ENCODE results near the gene PRKAG2. TPM values are rescaled to one million over a fixed set of nuclear protein-coding genes. Genes with fewer than 3 reads are reported as not detected.
A peak's percentile ranks its signal among the peaks of the same experiment; 100 is the strongest.

The PRKAG2 gene
- total and polyA plus RNA-seq, 4 donors, result 17.5 to 33.3 (median 23.9) TPM

DNA sequence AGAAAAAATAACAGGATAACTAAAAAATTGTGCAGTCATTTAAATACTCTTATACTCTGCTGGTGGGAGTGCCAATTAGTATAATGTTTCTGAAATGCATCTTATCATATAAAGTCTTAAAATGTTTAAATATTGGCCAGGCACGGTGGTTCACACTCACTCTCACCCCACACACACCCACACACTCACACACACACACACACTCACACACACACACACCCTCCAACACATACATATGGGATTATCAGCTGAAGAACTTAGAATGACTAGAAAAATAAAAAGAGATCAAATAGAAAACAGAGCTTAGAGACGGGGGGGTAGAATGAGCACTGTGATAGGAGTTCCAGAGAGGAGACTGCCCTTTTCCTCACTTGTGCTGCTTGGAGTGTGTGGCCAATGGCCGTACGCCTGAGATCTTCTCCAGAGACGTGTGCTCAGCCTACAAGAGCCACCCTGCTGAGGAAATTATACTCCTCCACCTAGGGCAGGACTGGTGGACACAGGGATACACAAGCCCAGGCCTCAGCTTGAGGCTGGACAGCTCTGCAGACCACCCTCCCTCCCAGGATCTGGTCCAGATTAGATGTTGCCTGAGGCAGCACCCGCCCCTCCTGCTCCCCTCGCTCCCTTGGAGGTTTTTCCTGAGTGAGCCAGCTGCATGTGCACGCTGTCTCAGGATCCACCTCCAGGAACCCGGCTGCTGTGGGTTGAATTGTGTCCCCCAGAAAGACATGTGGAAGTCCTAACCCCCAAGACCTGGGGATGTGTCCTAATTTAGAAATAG lies 26.5 kb upstream of the PRKAG2 start:
- Histone ChIP-seq H3K4me1 (ENCODE audit: control insufficient read depth in 5 of 5, insufficient read depth in 5 of 5, low read length in 5 of 5) (no peaks in the 10 kb centered on the region), H3K27ac (ENCODE audit: low read depth in 1 of 2, low read length in 1 of 2) (no peak overlapping the region), H3K4me3 (no peak overlapping the region), H3K36me3 (ENCODE audit: control insufficient read depth in 4 of 4, insufficient read depth in 4 of 4, low read length in 4 of 4) (no peaks in the 10 kb centered on the region), H3K9ac (ENCODE audit: insufficient read depth in 1 of 2, low read length in 2 of 2) (no peak overlapping the region), H3K27me3 (ENCODE audit: control insufficient read depth in 3 of 3, insufficient read depth in 3 of 3, low read length in 2 of 3) (peaks cover 0 to 3% (median 0%) of the 10 kb centered on the region in 3 donors), H3K9me3 (ENCODE audit: control insufficient read depth in 4 of 4, insufficient read depth in 3 of 4, low read length in 3 of 4) (peaks cover 0 to 4% (median 0%) of the 10 kb centered on the region in 4 donors)
- DNase-seq, result no peak
- TF ChIP-seq, protein P1, sequence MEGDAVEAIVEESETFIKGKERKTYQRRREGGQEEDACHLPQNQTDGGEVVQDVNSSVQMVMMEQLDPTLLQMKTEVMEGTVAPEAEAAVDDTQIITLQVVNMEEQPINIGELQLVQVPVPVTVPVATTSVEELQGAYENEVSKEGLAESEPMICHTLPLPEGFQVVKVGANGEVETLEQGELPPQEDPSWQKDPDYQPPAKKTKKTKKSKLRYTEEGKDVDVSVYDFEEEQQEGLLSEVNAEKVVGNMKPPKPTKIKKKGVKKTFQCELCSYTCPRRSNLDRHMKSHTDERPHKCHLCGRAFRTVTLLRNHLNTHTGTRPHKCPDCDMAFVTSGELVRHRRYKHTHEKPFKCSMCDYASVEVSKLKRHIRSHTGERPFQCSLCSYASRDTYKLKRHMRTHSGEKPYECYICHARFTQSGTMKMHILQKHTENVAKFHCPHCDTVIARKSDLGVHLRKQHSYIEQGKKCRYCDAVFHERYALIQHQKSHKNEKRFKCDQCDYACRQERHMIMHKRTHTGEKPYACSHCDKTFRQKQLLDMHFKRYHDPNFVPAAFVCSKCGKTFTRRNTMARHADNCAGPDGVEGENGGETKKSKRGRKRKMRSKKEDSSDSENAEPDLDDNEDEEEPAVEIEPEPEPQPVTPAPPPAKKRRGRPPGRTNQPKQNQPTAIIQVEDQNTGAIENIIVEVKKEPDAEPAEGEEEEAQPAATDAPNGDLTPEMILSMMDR (IDR thresholded peaks at IDR 0.05; ENCODE audit: control extremely low read depth, extremely low read depth), result no peak
- WGBS, 2 donors, result 74 to 87% methylated on average over 9 of the region's 9 CpGs
- ATAC-seq (ENCODE audit: insufficient read depth, low FRiP score), result no peak

DNA sequence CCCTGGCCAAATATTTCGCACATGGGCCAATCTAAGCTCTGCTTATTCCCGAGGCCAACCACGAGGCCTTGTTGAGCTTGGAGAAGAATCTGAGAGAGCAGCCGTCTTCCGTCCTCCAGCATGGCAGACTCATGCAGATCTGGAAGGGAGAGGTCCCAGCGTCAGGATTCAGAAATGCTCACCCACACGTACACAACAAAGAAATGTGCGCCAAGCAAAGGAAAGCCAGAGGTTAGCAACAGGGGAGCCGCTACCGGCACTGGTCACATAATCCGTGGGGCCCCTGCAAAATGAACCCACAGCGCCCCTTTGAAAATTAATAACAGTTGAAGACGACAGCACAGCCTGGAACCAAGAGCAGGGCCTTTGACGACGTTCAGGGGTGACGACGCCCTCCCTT lies 25.4 kb upstream of the PRKAG2 start:
- Histone ChIP-seq H3K27ac (ENCODE audit: low read depth in 1 of 2, low read length in 1 of 2) (no peak overlapping the region), H3K27me3 (ENCODE audit: control insufficient read depth in 3 of 3, insufficient read depth in 3 of 3, low read length in 2 of 3) (peaks cover 0 to 3% (median 0%) of the 10 kb centered on the region in 3 donors), H3K4me3 (no peak overlapping the region), H3K9ac (ENCODE audit: insufficient read depth in 1 of 2, low read length in 2 of 2) (no peak overlapping the region), H3K9me3 (ENCODE audit: control insufficient read depth in 4 of 4, insufficient read depth in 3 of 4, low read length in 3 of 4) (peaks cover 0 to 4% (median 0%) of the 10 kb centered on the region in 4 donors), H3K36me3 (ENCODE audit: control insufficient read depth in 4 of 4, insufficient read depth in 4 of 4, low read length in 4 of 4) (no peaks in the 10 kb centered on the region), H3K4me1 (ENCODE audit: control insufficient read depth in 5 of 5, insufficient read depth in 5 of 5, low read length in 5 of 5) (no peaks in the 10 kb centered on the region)
- peak in 1 of 3 donors; percentile 17 for DNase-seq
- WGBS, 2 donors, result 81 to 83% methylated on average over 17 of the region's 17 CpGs
- TF ChIP-seq, protein P1 (IDR thresholded peaks at IDR 0.05; ENCODE audit: control extremely low read depth, extremely low read depth), result no peak
- ATAC-seq (ENCODE audit: insufficient read depth, low FRiP score), result no peak

DNA sequence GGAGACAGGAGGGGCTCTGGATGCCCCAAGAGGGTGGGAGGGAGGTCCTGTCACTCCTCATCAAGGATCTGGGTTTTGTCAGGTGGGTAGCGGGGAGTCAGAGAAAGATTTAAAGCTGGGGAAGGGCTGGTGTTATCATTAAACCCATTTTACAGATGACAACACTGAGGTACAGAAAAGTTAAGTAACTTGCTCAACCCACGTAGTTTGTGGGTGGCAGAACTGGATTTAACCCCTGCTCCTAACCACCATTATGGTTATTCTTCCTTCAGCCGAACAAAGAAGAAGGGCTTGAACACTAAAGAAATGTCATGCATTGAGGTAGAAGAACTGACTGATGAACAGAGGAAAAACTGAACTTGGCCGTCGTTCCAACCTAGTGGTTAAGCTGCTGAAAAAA lies 24.9 kb upstream of the PRKAG2 start:
- DNase-seq (no peak), ATAC-seq (ENCODE audit: insufficient read depth, low FRiP score) (no peak)
- 75 to 87% methylated on average over 5 of the region's 5 CpGs for WGBS, 2 donors
- Histone ChIP-seq H3K4me1 (ENCODE audit: control insufficient read depth in 5 of 5, insufficient read depth in 5 of 5, low read length in 5 of 5) (peaks cover 0 to 2% (median 0%) of the 10 kb centered on the region in 5 donors), H3K9me3 (ENCODE audit: control insufficient read depth in 4 of 4, insufficient read depth in 3 of 4, low read length in 3 of 4) (peaks cover 0 to 4% (median 0%) of the 10 kb centered on the region in 4 donors), H3K36me3 (ENCODE audit: control insufficient read depth in 4 of 4, insufficient read depth in 4 of 4, low read length in 4 of 4) (no peaks in the 10 kb centered on the region), H3K4me3 (no peak overlapping the region), H3K9ac (ENCODE audit: insufficient read depth in 1 of 2, low read length in 2 of 2) (no peak overlapping the region), H3K27me3 (ENCODE audit: control insufficient read depth in 3 of 3, insufficient read depth in 3 of 3, low read length in 2 of 3) (peaks cover 0 to 3% (median 0%) of the 10 kb centered on the region in 3 donors), H3K27ac (ENCODE audit: low read depth in 1 of 2, low read length in 1 of 2) (no peak overlapping the region)
- TF ChIP-seq, protein P1 (IDR thresholded peaks at IDR 0.05; ENCODE audit: control extremely low read depth, extremely low read depth), result no peak
